Activated CD8-positive, alpha-beta memory T cell treated with anti-CD3 and anti-CD28 coated beads for 4 hours (primary cell): ENCODE data around the gene NEIL1.
"Not testable (repeated sequence)": the region's sequence is repeated elsewhere in the genome, so short reads cannot be mapped to it uniquely, and the experiment has no call there.

Experiments
- DNase-seq, 2 donors: peaks; one replicate each; pipeline ENCODE4 v3.0.0-alpha.2; 2020; ENCODE audit warnings: low read depth in 2 of 2

The NEIL1 gene, protein sequence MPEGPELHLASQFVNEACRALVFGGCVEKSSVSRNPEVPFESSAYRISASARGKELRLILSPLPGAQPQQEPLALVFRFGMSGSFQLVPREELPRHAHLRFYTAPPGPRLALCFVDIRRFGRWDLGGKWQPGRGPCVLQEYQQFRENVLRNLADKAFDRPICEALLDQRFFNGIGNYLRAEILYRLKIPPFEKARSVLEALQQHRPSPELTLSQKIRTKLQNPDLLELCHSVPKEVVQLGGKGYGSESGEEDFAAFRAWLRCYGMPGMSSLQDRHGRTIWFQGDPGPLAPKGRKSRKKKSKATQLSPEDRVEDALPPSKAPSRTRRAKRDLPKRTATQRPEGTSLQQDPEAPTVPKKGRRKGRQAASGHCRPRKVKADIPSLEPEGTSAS

DNA sequence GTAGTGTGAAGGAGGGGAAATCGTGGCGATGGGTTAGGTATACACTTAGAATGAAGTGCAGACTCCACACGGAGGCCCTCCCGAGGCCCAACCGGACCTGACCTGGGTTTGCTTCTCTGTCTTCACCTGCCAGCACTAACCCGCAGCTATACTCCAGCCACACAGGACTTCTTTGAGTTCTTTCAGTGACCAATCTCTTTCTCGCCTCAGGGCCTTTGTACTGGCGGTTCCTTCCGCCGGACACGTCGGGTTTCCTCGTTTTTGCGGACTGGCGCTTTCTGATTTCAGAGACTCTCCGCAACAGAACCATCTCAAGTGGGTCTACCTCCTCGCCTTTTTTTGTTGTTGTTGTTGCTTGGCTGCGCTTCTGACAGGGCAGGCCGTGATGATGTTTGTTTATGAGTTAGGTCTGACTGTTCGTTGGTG, at the start of gene NEIL1:
NEIL1 (plus strand) TSS at position 244 of the 426 bp plus-strand sequence. CDS start 1,867 bp downstream, outside the sequence.
- DNase-seq, result no peak

DNA sequence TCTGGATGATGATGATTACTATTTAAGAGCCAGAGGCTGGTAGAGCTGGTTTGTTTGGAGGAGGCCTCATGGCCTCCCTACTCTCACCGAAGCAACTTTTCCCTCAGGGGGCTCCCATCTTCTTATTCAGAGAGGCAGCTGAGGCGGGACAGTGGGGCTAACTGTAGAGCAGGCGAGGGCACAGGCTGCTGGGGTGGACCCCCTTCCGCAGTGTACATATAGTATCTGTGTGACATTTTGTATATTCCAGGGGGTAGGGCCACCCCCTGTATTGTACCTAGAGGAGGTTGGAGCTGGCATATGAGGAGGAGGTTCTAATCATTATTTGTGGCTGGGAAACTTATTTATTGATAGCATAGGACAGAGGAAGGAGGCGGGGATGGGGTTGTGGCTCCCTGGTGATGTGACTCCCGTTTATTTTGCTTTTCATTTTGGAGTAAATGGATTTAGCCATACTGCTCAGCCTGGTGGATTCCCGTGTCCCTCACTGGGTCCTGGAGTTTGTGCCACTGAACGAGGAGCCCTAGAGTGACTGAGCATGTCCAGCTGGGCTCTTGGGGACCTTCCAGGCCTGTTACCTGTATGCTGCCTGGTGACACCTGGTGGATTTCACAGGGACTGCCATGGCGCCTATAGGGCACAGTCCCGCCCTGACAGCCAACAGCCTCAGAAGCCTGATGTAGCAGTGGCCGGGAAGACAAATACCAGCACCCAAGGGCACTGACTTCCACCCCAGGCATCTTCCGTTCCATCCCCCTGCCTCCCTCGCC, 48.1 kb upstream of the NEIL1 start:
- DNase-seq, result not testable (repeated sequence)

DNA sequence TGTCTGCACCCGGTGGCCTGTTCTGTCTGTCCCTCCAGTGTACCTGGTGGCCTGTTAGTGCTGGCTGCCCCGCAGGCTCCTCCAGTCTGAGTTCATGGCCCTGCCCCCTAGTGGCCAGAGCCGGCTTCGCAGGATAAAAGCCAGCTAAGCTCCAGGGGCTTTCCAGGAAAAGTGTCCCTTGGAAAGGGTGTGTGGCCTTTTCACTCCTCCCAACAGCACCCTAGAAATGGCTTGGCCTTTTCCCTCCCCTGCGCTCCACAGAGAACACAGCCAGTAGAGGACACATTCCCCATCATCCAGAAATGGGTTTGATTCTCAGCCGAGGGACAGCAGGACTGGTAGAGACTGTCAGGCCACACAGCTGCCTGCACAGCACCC, 47.5 kb upstream of the NEIL1 start:
- peak; percentile 5 to 35 for DNase-seq

DNA sequence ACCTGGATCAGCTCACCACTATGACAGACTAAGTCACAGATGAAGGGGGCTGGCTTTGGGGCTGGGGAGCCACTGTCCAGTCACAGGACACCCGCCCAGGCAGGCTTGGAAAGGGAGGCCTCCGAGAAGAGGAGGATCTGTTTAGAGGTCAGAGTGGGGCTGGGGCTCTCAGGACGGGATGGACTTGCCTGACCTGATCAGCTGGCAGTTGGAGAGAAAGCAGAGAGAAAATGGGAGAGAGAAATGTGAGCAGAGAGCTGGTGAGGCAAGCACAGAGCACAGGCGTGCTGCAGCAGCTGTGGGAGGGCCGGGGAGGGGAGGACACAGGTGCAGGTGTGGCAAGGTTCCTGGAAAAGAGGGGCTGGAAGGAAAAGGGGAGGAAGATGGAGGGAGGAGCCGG, 46.8 kb upstream of the NEIL1 start:
- DNase-seq, result not testable (repeated sequence)

DNA sequence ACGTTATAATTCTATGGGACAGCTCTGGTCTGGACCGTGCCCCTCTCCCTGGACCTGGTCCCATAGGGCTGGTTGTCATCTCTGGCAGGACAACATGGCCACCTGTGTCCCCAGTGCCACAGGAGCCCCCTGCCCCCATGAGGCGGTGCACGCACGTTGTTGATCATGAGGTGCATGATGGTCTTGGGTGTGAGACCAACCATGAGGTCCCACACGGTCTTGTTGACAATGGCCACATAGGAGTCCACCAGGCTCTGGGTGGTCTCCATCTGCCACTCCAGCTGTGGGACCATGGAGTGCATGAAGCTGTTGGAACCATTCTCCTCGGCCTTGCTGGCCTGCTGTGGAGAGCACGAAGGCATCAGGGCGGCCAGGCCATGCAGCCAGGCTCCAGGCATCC, 44.5 kb upstream of the NEIL1 start:
- no peak for DNase-seq

DNA sequence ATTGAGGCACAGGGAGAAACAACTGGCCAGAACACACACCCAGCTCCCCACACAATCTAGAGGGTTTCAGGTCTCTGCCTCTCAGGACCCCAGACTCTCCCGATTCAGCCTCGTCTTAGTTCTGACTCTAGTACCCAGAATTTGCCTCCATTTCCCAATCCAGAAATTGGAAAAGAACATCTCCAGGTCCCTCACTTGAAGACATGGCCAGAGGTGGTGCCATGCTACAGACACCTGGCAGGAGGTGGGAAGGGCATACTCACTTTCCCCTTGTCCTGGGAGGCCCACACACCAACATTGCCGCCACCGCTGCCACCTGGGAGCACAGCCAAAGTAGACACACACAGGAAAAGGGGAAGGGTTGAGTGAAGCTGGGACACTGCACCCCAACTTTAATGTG, 44.1 kb upstream of the NEIL1 start:
- not testable (repeated sequence) for DNase-seq

DNA sequence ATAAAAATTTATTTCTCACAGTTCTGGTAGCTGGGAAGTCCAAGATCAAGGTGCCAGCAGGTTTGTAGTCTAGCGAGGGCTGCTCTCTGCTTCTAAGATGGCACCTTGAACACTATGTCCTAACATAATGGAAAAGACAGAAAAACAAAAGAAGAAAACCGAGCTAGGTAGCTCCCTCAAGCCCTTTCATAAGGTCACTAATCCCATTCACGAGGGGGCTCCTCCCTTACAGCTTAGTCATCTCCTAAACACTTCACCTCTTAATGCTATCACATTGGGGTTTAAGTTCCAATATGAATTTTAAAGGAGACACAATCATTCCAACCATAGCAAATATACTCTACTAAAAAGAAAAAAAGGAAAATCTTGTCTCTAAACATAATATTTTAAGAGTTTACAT, 40.7 kb upstream of the NEIL1 start:
- DNase-seq, result no peak

DNA sequence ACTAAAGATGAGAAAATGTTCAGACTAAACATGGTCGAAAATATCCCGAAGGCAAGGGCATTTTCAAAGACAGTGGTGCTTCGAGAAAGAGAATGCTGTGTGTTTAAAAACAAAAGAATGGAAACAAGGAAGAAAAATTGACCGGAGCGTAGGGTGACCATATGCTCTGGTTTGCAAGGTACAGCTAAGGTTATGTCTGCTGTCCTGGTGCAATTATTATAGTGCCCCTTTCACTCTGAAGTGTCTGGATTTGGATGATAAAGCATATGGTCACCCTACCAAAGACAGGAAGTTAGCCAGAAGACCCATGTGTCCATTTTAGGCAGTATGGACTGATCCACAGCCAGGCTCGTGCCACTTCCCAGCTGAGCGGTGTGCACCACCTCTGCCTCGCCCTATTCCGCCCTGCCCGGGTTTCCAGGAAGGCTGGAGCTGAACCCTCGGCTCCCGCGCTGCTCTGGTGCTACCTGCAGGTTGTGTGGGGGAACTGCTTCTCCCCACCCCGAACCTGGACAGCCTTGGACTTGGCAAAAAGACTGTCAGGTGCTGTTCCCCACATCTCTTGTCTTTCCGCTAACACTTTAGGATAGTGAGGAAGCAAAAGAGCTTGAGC, 39.0 kb upstream of the NEIL1 start:
- DNase-seq, result no peak

DNA sequence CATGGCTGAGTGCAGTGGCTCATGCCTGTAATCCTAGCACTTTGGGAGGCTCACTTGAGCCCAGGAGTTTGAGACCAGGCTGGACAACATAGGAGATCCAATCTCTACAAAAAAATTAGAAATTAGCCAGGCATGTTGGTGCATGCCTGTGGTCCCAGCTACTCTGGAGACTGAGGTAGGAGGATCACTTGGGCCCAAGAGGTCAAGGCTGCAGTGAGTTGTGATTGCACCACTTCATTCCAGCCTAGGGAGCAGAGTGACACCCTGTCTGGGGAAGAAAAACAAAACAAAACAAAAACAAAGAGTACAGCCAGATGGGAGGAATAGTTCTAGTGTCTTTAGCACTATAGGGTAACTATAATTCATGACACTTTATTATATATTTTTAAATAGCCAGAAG, 37.1 kb upstream of the NEIL1 start:
- DNase-seq, result no peak

DNA sequence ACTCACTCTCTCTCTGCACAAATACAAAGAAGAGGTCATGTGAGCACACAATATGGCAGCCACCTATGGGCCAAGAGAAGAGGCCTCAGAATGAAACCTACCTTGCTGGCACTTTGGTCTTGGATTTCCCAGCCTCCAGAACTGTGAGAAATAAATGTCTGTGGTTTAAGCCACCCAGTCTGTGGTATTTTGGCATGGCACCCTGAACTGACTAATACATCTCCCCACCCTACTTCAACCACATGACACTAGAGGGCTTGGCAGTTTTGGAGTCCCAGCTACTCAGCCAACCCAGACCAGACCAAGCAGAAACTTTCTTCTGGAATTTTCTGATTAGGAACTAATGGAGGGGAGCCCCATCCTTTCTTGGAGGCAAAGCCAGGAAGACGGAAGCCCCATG, 34.3 kb upstream of the NEIL1 start:
- DNase-seq, result not testable (repeated sequence)

DNA sequence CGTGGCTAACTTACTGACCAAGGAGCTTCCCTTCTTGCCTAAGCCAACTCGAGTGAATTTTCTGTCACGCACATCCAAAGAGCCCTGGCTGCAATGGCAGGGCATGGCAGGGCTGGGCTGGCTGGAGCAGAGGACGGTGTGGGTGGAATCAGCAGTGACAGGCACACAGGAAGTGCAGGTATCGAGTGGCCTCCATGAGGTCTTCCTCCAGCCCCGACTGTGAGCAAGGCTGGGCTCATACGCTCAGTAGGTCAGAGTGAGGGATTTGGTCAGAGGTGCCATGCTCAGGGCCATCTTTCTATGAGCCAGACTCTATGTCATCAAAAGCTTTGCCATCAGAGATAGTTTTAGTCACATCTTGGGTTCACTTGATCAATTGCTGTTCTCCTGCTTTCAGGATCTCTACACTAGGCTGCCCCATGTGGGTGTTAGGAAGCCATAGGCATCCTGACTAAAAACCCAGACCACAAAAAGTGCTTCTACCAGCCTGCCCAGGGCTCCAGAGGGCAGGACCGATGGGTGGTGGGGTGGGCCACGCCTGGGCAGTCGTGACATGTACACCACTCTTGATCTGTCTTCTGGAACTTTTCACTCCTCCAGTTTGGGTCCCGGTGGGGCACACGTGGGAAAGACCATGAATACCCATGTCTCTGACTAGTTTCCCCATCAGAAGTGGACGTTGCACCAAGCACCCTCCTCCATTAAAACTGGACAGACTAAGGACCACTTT, 33.6 kb upstream of the NEIL1 start:
- DNase-seq, result no peak

DNA sequence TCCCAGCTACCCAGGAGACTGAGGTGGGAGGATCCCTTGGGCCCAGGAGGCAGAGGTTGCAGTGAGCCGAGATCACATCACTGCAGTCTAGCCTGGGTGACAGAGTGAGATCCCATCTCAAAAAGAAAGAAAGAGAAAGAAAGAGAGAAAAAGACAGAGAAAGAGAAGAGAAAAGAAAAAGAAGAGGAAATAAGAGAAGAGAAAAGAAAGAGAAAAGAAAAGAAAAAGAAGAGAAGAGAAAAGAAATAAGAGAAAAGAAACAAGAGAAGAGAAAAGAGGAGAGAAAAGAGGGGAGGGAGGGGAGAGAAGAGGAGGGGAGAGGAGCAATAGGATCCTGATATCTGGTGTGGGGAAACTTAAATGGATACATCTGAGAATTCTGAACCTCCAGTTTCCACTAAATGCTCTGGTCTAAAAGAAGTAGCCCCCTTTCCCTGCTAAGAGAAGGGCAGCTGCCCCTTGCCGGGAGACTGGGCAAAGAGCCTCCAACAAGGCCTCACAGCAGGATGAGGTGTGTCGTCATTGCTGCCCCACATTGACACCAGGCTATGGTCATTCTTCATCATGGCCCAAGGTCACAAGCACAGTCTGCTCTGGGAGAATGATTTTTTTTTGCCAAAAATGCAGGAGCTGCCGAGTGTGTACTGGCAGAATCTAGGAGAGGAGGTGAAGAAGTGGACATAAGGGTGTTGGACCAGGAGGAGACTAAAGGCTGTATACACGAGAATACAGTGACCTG, 32.1 kb upstream of the NEIL1 start:
- no peak for DNase-seq

DNA sequence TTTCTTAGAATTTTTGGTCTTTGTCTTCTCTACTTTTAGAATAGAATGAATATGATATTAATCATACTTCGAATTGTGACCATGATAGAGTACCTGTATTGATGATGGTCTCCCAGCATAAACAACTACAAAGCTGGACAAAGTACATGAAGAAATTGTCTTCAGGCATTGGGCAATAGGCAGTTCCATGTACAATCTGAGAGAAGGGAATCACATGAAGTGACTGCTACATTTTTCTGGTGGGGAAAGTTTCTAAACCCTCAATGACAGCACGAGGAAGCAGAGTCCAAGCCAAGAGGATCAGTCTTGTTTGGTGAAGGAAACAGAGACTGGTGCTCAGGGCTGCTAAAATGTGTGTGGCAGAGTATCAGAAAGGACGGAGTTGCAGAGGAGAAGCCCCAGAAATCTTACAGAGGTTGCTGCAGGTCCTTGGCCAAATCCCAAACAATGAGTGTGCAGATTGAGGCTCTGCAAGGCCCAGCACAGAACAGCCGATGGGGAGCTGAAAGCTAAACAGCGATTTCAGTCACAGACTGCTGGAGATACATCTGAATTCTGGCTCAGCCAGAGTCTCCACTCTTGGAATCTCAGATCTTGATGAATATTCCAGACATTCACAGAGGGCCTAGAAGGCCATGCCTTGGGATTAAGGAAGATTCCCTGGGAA, 27.5 kb upstream of the NEIL1 start:
- DNase-seq, result not testable (repeated sequence)

DNA sequence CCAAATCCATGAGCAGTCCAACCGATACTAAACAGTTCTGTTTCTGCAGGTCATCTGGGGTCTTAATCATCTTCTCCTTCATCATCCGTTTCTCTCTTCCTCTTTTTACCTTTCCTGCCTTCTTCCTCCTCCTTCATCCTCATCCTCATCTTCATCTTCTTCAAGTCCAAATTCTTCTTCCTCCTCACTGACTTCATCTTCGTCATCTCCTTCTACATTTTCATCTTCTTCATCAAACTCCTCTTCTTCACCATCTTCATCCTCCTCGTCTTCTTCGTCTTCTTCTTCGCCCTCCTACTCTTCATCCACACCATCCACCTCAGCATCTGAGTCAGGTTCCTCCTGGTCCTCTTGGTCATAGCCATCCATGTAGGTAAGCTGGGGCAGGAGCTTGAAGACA, 25.1 kb upstream of the NEIL1 start:
- DNase-seq, result no peak

DNA sequence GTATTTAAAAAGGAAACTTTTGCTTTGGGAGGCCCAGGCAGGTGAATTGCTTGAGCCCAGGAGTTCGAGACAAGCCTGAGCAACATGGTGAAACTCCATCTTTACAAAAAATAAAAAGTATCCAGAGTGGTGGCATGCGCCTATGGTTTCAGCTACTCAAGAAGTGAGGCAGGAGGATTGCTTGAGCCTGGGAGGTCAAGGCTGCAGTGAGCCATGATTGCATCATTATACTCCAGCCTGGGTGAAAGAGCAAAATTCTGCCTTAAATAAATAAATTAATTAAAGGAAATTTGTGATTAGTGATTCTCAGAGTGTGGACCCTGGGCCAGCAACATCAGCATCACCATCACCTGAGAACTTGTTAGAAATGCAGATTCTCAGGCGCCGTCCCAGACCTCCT, 20.9 kb upstream of the NEIL1 start:
- no peak for DNase-seq

DNA sequence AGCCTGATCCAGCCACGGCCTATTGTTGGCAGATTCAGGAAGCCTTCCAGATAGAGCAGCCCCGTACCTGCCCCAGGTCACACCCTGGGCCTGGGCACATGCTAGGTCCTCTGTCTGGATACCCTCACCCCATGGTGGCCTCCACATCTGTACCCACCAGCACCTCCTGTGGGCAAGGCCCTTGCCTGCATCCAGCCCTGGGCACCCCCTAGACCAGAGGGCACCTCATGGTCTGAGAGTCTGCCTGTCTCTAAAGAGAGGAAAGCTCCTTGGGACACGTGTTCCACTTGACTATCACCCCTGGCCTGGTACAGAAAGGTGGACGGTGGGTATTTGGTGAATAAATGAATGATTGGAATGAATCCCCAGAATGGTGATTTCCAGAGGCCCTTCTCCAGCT, 19.8 kb upstream of the NEIL1 start:
- no peak for DNase-seq

DNA sequence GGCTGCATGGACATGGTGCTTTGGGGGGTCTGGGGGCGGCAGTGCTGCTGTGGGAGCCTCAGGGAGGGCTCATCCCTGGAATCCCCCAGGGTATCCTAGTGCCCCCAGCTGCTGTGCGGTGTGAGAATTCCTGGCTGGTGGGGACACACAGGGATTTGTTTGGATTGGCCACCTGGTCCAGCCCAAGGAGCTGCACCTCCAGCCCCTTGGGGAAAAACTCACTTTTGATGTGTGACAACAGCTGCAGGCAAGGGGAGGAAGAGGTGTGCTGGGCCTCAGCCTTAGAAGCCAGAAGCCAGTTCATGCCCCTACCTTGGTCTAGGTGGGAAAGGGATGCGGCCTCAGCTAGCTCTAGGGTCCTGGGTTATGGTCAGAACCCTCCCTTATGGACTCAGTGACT, 19.3 kb upstream of the NEIL1 start:
- no peak for DNase-seq

DNA sequence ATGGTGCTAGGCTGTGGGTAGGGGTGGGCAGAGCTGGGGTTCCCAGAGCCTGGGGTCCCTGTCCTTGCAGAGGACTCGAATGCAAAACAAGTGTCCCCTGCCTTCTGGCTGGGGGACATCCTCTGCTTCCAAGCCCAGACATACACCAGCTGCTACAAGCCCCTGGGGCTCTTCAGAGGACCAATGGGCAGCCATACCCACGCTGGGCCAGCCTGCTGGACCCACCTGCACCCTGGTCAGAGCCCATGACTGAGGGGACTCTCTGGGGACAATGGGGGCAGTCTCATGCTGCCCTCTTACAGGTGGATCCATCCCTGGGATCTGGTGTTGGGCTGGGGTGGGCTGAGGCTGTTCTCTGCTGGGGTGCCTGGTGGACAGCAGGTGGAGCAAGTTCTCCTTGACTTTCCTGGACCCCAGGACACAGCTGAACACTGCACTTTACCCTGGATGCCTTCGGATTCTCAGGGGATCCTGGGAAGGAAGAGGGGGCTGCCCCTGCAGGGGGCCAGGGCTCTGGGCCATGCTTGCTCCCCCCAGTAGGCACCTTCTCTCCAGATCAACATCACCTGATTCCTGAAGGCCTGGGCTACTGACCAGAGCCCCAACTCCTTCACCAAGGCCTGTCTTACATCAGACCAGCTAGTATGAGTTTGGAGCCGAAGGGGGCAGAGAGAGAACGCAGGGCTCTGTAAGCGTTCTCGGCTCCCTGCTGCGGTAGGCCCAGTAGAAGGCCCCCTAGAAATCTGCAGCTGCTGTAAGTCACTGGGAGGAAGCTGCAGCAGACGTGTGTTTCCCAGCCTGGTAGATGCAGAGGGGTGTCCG, 18.1 kb upstream of the NEIL1 start:
- no peak for DNase-seq

DNA sequence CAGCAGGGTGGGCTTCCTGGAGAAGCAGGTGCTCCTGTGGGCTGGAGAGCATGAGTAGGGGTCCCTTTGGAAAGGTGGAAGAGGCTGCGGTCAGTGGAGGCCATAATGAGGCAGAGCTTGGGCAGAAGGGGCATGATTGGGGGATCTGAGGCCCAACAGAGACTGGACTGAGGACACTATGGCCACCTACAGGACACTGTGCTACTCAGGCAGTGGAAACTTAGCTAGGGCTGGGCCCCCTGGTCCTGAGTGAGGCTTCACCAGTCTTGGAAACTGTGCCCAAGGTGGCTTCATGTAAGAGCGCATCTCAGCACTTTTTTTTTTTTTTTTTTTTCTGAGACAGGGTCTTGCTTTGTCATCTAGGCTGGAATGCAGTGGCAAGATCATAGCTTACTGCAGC, 17.3 kb upstream of the NEIL1 start:
- DNase-seq, result no peak

DNA sequence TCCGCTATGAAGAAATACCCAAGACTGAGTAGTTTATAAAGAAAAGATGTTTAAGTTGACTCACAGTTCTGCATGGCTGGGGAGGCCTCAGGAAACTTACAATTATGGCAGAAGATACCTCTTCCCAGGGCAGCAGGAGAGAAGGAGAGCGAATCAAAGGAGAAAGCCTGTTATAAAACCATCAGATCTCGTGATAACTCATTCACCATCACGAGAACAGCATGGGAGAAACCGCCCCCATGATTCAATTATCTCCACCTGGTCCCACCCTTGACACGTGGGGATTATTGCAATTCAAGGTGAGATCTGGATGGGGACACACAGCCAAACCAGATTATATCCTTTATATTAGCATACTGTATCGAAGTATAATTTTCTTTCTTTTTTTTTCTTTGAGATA, 14.7 kb upstream of the NEIL1 start:
- DNase-seq, result not testable (repeated sequence)
